GM10248 (cell line): ENCODE data around the gene CD226.

ENCODE experiments used
- CTCF ChIA-PET: fragments of 300-600 bp; sonication (Branson Sonifier 250); formaldehyde crosslinking; extraction: SDS; loops from one replicate; lab custom pipeline; 2021; ENCODE audit warnings: antibody characterized with exemption; lab: Yijun Ruan, JAX
- POLR2A ChIA-PET: fragments of 350-650 bp; sonication (Branson Sonifier 250); formaldehyde crosslinking; extraction: SDS; loops from one replicate; lab custom pipeline; 2020; ENCODE audit warnings: antibody characterized with exemption; lab: Yijun Ruan, JAX
- DNase-seq: peaks from one replicate; pipeline ENCODE4 v3.0.0; 2012; ENCODE audit errors: extremely low spot score
- TF ChIP-seq, protein P1 (sequence below): IDR thresholded peaks from 2 replicates; pipeline ENCODE4 v1.5.1; 2012; ENCODE audit warnings: mild to moderate bottlenecking, low read depth; ENCODE audit errors: extremely low read depth, missing control alignments, control extremely low read depth

The CD226 gene

DNA sequence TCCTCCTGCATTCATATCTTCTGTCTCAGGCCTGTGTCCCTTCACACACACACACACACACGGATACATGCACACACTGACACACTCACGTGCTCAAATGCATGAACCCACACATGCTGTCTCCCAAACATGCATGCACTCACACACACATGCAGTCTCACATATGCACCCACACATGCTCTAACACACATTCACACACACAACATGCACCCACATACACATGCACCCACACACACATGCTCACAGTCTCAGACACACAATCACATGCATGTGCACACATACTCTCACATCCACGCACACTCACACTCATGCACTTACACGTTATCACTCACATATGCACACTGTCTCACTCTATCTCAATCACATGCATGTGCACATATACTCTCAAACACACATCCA lies 1.9 kb upstream of the CD226 start:
- CTCF ChIA-PET: no interaction called here

DNA sequence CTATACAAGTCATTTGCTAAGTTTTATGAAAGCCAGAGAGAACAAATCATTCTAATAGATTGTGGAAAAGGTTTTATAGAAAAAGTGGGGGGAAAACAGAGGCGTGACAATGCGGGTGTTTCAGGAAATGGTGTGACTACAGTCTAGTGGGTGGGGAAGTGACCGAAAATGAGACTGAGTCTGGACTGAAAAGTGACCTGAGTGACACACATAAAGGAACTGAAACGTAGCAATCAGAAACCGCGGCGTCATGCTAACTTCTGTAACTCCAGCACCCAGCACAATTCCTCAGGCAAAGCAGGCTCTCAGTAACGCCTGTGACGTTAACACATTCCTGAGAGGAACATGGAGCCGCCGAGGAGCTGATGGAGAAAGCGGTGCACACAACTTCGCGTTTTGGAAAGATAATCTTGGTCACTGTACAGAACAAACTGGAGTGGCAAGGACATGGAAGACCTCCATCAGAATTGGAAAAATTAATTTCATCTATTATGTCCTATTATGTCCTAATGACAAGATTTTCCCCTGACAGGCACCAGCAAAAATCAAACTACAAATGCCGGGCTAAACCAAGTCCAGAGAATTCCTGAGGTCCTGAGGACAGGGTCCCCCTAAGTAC lies 1.4 kb upstream of the CD226 start:
- ChIA-PET POLR2A (no interaction called here), CTCF (no interaction called here)
- TF ChIP-seq, protein P1, sequence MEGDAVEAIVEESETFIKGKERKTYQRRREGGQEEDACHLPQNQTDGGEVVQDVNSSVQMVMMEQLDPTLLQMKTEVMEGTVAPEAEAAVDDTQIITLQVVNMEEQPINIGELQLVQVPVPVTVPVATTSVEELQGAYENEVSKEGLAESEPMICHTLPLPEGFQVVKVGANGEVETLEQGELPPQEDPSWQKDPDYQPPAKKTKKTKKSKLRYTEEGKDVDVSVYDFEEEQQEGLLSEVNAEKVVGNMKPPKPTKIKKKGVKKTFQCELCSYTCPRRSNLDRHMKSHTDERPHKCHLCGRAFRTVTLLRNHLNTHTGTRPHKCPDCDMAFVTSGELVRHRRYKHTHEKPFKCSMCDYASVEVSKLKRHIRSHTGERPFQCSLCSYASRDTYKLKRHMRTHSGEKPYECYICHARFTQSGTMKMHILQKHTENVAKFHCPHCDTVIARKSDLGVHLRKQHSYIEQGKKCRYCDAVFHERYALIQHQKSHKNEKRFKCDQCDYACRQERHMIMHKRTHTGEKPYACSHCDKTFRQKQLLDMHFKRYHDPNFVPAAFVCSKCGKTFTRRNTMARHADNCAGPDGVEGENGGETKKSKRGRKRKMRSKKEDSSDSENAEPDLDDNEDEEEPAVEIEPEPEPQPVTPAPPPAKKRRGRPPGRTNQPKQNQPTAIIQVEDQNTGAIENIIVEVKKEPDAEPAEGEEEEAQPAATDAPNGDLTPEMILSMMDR: no peak
- peak; percentile 59 for DNase-seq

More for the DNA sequence above, 1.9 kb upstream of the CD226 start:
- TF ChIP-seq, protein P1: no peak
- no peak for DNase-seq
- POLR2A ChIA-PET: no interaction called here

DNA sequence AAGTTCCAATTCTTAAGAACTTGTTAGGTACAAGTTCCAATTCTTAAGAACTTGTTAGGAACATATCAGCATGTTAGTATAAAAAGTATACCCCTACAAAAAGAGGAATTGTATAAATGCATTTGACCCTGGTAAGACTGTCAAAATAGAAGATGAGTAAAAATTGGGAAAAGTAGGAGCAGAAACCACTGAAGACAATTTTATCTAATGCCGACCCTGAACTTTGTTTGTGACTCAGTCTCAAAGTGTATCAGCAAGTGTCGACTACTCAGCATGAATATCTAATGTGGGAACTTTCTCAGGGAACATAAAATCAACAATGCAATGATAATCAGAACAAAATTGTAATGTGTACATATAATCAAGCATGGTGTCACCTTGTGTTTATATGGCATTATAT lies 583 bp upstream of the CD226 start:
- ChIA-PET POLR2A (no interaction called here), CTCF (no interaction called here)
- no peak for DNase-seq
- TF ChIP-seq, protein P1: no peak

DNA sequence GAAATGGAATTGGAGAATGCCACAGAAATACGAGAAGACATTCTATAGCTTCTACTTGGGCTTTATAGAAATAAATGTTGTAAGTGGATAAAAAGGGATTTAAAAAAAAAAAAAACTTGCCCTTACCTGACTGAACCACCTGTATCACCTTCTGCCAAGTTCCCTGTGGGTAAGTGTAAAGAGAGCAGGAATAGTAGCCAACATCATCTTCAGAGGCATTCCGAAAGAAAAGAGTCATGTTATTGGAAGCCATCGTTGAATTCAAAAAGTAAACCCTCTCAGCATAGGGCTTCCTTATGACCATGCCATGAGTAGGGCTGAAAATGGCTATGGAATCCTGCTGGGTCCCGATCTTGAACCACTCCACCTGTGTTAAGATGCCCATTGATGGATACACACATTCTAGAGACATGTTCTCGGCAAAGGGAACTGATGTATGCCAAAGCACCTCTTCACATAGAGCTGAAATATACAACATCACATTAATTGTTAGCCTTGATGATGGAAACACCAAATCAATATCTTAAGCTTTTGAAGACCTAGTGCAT lies 991 bp downstream of the CD226 start:
- DNase-seq: no peak
- ChIA-PET POLR2A (no interaction called here), CTCF (interaction anchor here (1.0 to 4.3 kb wide), 3 partner anchors 9 to 13 kb away, joined by 4 to 23 read pairs (median 4); no protein-coding TSS in a partner anchor)
- TF ChIP-seq, protein P1: no peak

DNA sequence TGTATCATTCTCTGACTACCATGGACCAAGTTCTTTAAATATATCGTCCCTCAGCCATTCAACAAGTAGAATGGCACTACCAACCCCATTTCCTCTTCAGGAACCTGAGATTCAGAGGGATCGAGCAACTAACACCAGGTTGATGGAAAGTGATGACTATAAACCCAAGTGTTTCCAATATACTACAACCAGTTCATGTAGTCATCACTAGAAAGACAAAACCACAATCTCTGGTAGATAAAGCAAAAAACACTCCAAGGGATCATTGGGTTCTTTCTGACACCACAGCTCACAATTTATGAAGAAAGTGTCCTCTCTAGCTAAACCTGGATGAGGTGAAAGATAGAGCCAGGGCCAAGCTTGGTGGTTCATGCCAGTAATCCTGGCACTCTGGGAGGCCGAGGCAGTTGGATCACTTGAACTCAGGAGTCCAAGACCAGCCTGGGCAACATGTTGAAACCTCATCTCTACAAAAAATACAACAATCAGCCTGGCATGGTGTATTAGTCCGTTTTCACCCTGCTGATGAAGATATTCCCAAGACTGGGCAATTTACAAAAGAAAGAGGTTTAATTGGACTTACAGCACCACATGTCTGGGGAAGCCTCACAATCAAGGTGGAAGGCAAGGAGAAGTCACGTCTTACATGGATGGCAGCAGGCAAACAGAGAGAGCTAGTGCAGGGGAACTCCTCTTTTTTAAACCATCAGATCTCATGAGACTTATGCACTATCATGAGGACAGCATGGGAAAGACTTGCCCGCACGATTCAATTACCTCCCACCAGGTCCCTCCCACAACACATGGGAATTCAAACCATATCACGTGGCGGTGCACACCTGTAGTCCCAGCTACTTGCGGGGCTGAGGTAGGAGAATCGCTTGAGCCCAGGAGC lies 2.2 kb downstream of the CD226 start:
- CTCF ChIA-PET: interaction anchor here (1.2 to 4.3 kb wide), 5 partner anchors 8 to 249 kb away, joined by 3 to 23 read pairs (median 4); no protein-coding TSS in a partner anchor
- POLR2A ChIA-PET: interaction anchor here (0.6 to 1.9 kb wide), 3 partner anchors 8 to 24 kb away, joined by 3 to 8 read pairs (median 6); no protein-coding TSS in a partner anchor
- no peak for DNase-seq
- TF ChIP-seq, protein P1: no peak

DNA sequence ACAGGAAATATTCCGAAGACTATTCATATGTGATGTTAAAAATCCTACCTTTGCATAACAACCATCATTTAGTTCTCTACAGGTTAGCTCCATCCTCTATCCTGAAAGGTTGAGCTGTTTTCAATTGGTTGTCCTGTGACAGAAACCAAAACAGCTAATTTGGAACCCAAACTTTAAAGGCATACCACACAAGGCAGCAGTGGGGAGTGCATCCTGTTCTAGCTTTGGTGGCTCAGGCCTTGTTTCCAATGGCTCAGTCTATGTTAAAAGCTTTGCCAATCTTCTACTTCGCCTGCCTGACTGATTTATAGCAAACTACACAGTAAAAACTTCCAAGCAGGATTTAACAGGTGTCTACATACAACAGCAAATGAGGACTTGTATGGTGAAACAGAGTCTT lies 3.2 kb downstream of the CD226 start:
- ChIA-PET CTCF (interaction anchor here (1.2 to 4.3 kb wide), 5 partner anchors 9 to 84 kb away, joined by 3 to 23 read pairs (median 4); no protein-coding TSS in a partner anchor), POLR2A (interaction anchor here (0.5 to 1.9 kb wide), 3 partner anchors 12 to 489 kb away, joined by 3 to 10 read pairs (median 8); no protein-coding TSS in a partner anchor)
- DNase-seq: no peak
- TF ChIP-seq, protein P1: no peak
